ENCODE results near the gene DIPK1B.
A peak's percentile ranks its signal among the peaks of the same experiment; 100 is the strongest.

The DIPK1B gene

DNA sequence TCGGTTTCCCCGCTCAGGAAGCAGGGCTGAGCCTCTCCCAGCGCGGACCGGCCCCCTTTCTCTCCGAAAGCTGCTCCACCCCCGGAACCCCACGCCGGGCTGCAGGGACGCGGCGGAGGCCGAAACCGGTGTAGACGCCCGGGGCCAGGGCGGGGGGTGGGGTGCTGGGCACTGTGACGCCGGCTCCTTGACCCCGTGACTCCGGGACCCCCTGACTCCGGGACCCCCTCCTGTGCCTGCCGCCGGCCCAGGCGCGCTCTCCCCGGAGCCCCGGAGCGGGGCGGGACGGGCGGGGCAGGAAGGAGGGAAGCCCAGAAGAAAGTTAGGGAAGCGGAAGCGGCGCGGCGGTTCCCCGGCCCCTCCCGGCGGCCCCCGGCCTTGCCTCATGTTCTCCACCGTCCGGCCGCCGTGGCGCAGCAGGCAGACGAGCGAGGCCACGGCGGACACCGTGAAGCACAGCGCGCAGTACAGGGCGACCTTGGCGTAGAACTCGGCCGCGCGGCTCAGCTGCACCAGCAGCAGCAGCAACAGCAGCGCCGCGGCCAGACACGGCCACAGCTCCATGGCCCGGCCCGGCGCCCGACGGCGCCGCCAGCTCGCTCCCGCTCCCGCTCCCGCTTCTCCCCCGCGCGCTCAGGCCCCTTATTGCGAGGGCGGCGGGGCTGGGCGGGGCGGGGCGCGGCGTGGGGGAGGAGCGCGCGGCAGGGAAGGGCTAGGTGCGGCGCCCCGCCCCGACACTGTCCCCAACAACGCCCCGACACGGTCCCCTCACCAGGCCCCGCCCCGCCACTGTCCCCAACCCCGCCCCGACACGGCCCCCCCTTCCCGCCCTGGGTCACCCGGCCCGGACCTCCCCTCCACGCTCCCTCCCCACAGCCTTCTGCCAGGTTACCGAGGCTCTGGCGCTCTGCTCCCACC, 25.3 kb upstream of the DIPK1B start, which contains the start of gene AGPAT2:
AGPAT2 (minus strand) TSS at position 664 of the 918 bp plus-strand sequence; CDS start at position 564, 100 bp downstream.
- DNase-seq = peak; percentile 44

DNA sequence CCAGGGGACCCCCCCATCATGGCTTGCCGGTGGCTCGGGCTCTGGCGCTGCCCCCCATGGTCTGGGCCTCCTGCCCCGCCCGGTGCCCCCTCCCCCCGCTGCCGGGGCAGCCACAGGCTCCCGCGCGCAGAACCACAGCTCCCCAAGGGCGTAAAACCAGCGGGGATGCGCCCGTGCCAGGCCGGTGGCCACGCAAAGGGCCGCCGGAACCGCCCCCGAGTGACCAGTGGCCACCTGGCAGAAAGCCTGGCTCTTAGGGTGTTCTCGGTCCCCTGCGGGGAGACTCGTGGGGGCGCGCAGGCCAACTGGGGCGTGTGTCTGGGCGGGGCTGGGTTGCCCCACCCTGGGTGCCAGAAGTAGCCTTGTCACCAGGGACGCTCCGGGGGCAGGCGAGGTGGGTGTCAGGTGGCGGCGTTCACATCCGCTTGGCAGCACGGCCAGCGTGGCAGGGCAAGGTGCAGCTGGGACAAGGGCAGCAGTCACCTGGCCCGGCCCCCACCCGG, 24.6 kb upstream of the DIPK1B start:
- no peak for DNase-seq

- no peak for DNase-seq
These were observed 23.9 kb upstream of the DIPK1B start for GRCh38 chr9:136688274-136689107.

- no peak for DNase-seq
These were observed 23.3 kb upstream of the DIPK1B start for GRCh38 chr9:136689108-136689460.

GRCh38 chr9:136690104-136690805, 22.1 kb upstream of the DIPK1B start:
- DNase-seq = no peak

GRCh38 chr9:136690806-136691261, 21.5 kb upstream of the DIPK1B start:
- DNase-seq = no peak

DNA sequence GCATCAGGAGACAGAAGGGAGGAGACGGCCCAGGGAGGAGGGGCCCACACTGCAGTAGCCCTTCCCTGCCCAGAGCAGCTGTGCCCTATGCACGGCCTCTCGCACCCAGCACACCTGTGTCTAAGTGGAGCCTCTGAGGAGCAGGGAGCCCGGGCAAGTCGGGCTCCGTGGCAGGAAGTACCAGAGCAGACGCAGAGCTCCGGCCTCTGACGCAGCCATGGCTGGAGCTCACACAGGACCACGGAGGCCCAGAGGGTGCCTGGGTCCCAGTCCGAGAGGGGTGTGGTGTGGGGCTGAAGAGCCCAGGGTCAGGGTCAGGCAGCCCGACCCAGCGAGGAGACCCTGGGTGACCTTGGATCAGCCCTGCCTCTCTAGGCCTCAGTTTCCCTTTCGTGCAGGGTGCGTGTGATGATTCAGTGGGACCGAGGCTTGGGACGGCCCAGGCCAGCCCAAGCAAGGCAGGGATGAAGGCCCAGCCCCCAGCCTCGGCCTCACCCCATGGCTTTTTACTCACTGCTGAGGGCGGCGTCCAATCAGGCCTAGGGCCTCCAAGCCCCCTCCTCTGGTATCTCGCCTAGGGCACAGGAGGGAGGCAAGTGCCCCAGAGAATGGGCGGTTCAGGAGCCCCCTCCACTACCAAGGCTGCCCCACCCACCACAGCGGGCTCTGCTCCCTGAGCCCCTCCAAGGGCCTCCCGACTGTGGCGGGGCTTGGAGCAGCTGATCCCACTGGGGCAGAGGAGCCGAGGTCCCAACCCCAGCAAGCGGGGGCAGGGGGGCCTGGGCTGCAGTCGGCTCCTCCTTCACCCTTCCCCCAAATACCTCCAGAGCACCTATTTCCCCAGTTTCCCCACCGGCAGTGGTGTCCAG, 20.8 kb upstream of the DIPK1B start:
- DNase-seq = no peak

DNA sequence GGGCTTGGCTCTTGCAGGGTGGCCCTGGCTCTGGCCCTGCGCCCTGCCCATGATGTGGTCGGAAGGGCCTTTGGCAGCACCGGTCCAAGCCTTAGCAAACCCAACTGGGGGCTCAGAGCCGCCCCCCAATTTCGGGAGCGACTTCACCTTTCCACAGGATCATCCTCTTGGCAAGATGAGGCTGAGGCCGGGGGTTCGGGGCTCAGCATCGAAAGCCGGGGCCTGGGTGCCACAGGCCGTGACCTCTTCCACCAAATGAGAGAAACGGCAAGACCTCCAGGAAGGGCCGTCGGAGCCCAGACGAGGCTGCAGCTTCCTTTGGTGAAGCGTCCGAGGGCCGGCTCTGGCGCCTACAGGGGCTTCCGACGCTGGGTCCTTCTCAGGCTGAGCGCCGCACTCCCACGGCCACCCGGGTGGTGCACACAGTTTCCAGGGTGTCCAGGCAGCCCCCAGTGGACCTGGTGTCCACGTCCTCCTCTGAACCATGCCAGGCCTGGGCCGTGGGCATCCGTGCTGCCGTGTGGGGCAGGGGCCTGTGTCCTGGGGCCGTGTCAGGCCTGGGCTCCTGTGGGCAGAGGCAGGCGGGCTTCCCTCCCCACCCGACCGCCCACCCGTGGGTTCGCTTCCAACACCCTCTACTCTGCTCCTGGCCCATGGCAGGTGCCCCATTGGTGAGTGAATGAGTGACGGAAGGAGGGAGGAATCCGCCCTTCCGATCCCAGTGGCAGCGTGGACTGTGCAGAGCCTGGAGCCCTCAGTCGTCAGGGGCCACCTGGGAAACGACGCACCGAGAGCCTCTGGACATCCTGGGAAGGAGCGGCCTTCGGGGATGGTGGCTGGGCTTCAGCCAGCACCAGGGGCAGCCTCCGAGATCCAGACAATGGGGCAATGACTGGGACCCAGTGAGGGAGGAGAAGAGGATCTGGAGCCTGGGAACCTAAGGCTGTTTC, 19.9 kb upstream of the DIPK1B start:
- DNase-seq = no peak

DNA sequence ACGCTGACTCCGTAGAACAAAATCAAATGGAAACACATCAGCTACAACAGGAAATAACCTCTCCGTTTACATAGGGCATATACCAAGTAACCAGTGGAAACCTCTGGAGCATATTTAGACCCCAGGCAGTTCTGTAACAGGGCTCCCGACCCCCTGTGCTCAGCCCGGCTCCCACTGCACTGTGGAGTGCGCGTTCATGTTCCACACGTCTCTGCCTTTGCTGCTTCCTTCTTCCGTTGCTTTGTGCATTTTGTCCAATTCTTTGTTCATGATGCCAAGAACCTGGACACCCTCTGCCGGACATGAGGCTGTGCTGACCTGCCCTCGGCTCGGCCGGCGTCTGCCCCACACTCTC, 19.3 kb upstream of the DIPK1B start:
- no peak for DNase-seq

- DNase-seq = no peak
These were observed 18.7 kb upstream of the DIPK1B start for GRCh38 chr9:136693490-136694162.

DNA sequence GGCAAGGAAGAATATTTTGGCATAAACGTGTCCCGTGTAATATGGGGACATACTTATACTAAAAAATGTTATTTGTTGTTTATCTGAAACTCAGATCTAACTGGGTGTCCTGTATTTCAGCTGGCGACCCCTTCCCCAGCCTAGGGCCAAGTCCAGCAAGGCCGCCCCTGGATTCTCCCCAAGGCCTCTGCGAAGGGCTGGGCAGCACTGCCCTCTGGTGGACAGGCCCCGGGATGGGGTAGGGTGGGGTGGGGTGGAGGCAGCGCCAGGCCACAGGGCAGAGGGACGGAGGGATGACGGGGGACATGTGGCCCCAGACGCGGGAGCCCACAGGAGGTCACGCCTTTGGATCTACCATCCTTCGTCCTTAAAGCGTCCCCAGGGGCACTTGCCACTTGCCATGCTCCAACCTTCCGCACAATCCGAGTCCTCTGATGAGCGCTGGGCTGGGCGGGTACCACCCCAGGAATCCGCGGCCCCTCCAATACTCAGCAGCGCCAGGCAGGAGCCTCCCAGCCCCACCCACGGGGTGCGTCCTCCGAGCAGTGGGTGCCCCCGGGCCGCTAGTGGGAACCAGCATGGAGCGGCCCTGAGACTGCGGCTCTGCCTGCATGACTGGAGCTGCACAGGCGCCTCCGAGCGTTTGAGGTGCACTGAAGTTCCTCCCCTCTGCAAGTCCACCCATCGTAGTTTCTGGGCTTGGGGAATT, 18.1 kb upstream of the DIPK1B start:
- no peak for DNase-seq

DNA sequence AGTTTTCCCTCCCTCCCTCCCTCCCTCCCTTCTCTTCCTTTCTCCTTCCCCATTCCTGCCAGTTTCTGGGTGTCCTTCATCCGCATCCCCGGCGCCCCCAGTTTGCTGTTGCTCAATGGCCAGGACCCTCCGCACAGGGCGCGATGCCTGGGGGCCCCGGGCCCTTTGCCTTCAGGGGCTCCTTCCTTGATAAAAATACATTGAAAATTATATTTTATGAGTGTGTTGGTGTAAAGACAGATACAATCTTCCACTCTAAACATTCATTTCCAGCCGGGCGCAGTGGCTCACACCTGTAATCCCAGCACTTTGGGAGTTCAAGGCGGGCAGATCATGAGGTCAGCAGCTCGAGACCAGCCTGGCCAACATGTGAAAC, 17.5 kb upstream of the DIPK1B start:
- DNase-seq = no peak

DNA sequence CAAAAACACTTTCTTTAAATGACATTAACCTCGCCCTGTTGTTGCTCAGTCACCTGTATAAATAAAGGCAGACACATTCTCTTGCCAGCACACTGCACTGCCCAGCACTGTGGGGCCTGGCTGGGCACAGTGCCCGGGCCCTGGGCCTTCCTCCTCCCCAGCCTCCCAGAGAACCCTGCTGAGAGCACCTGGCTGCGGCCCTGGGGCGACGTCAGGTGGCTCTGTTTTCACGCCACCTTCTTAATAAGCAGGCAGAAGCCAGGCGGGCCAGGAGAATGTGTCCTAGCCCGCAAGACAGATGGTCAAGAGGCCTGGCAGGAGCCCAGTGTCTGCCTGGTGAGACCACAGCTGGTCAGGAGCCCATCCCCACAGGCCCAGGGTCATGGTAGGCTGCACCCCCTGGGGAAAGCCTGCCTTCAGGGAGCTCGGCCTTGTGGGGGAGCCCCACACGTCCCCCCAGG, 16.9 kb upstream of the DIPK1B start:
- DNase-seq = no peak

DNA sequence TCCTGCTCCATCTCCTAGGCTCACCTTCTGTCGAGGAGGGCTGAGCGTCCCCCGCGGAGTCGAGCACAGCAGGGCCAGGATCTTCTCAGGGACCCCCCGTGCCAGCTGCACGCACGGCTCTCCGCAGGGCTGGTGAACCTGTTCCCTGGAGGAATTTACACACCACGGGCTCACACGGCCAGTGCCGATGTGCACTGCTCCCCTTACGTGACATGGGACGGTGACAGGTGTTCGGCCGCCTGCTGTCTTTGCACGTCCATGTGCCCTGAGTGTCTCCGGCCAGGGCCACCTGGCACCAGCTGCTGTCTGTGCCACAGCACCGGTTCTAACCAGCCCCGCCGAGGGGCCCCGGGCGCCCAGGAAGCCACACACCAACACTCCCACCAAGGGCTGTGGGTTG, 16.4 kb upstream of the DIPK1B start:
- no peak for DNase-seq

DNA sequence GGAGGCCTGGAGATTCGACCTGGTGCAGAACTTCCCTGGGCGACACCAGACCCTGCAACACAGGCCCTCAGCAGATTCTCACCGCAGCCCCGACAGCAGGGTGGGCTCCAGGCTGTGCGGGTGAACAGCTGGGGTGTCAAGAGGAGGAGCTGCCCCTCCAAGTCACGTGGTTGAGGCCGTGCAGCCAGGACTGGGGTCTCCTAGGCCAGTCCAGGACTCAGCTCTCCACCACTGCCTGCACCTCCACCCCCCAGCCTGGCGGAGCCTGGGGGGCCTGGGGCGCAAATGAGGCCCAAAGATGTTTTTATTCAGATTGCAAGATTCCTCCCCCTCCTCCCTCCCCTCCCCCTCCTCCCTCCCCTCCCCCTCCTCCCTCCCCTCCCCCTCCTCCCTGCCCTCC, 15.9 kb upstream of the DIPK1B start:
- DNase-seq = no peak

DNA sequence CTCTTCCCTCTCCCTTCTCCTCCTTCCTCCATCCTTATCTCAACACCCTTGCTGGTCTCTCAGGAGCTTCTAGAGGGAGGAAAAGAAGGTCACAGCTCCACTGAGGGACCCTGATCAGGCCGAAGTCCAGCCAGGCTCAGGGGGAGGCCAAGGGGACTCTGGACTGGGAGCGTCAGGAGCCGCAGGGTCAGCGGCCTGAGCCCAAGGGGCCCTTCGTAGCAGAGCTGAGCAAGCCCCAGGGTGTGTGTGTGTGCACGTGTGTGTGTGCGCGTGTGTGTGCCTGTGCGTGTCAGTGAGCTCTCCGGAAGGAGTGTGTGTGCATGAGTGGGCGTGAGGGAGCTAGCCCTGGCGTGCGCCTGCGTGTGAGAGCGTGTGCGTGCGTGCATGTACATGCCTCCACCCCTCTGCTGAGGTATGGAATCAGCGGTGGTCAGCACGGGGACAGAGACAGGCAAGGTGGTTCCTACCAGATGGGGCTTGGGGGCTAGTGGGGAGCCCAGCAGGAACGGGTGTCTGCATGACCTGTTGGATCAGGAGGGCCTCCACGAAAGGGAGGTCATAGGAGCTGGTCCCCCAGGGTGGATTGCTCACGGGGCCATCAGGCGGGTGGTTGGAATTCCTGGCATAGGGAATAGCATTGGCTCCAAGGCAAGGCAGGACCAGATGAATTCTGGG, 15.1 kb upstream of the DIPK1B start:
- no peak for DNase-seq

GRCh38 chr9:136697821-136698526, 14.4 kb upstream of the DIPK1B start:
- no peak for DNase-seq

DNA sequence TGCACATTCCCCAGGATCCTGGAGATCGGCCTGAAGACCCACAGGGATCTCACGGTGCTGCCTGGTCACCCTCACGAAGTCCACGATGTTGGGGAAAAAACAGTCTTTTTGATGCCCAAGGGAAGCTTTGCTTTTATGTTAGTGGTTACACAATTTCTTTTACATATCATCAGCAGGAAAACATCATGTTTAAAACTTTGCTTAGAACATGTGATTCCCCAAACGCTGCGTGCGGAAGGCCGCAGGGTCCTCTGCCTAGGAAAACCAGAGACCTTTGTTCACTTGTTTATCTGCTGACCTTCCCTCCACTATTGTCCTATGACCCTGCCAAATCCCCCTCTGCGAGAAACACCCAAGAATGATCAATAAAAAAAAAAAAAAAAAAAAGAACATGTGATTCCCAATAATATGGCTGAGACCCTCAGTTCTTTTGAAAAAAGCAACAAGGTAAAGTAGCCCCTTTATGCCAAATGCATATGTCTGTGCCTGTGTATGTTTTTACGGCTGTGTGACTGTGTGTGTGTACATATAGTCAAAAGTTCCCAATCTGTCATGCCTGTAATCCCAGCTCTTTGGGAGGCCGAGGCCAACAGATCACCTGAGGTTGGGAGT, 13.6 kb upstream of the DIPK1B start:
- no peak for DNase-seq
